ENCODE results near the gene TLR7.

The TLR7 gene

DNA sequence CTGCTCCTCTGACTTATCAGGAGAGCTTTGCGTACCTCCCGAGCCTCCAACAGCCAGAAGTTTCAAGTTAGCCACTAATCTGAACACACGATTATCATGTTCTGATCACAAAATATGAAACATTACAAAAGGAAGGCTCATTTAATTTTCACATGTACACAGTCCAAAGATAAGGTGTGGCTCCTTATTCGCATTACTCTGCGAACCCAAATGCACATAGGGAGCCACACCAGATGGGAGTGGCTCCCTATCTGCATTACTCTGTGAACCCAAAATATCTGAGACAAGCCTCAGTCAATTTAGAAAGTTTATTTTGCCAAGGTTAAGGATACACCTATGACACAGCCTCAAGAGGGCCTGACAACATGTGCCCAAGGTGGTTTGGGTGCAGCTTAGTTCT is 68.0 kb downstream of the TLR7 start:
- DNase-seq = no peak

- DNase-seq = no peak
Observed at GRCh38 chrX:12936947-12937346, 70.1 kb downstream of the TLR7 start.
